Activated T-helper 2 cell treated with anti-CD3 and anti-CD28 coated beads, Interferon-gamma antibody, Interleukin-2, Interleukin-4, amounts not matched to agents 10 μg/mL and 5 μg/mL and 100 μg/mL, durations not matched to agents 14 hours and 24 hours and 36 hours (primary cell): ENCODE results near the gene ZNF274. TPM values are rescaled to one million over a fixed set of nuclear protein-coding genes. Genes with fewer than 3 reads are reported as not detected.
"Not testable (repeated sequence)": the region's sequence is repeated elsewhere in the genome, so short reads cannot be mapped to it uniquely, and the experiment has no call there.

Experiments
- DNase-seq: peaks from one replicate; pipeline ENCODE4 v3.0.0; 2021; ENCODE audit warnings: low spot score
- H3K27ac Mint-ChIP-seq: one replicate; pipeline ENCODE4 v1.8.0; 2021; ENCODE audit warnings: mixed read lengths
- H3K27me3 Mint-ChIP-seq: one replicate; pipeline ENCODE4 v1.8.0; 2021; ENCODE audit warnings: low read depth, mixed read lengths
- H3K36me3 Mint-ChIP-seq: one replicate; pipeline ENCODE4 v1.8.0; 2021; ENCODE audit warnings: low read depth, mixed read lengths
- H3K4me1 Mint-ChIP-seq: one replicate; pipeline ENCODE4 v1.8.0; 2021; ENCODE audit warnings: low read depth, mixed read lengths
- H3K4me3 Mint-ChIP-seq: one replicate; pipeline ENCODE4 v1.8.0; 2021; ENCODE audit warnings: low read depth, mild to moderate bottlenecking, moderate library complexity, mixed read lengths
- H3K9me3 Mint-ChIP-seq: one replicate; pipeline ENCODE4 v1.8.0; 2021; ENCODE audit warnings: mixed read lengths
- intact Hi-C: fragments of 100-400 bp; cut with micrococcal nuclease; formaldehyde crosslinking; loops from one replicate; pipeline ENCODE4 v1.15.1; 2023
- total RNA-seq: library from RNA; stranded (reverse); gene quantifications from 2 replicates; pipeline ENCODE4 v1.2.3, GENCODE V29; 2022

Gene ZNF274
- total RNA-seq, result 18.4 and 19.9 TPM in 2 replicates

GRCh38 chr19:58182989-58183816 is at the start of gene ZNF274:
ZNF274 (plus strand) TSS chr19:58183061; CDS start chr19:58183966, 905 bp downstream.
- Mint-ChIP-seq H3K36me3 (peaks cover 60% of the 10 kb centered on the region), H3K4me3 (peak within 1 kb of the TSS; percentile 89), H3K4me1 (peaks cover 8% of the 10 kb centered on the region), H3K27me3 (no peaks in the 10 kb centered on the region), H3K27ac (peak within 1 kb of the TSS; percentile 94), H3K9me3 (peaks cover 49% of the 10 kb centered on the region)
- DNase-seq, result peak; percentile 88
- intact Hi-C loops, result loop anchor here (1.0 to 5.0 kb wide), 8 partner anchors 45 to 748 kb away; partner anchors contain the start of genes ERVK3-1, RPS5, ZBTB45 and ZNF544

DNA sequence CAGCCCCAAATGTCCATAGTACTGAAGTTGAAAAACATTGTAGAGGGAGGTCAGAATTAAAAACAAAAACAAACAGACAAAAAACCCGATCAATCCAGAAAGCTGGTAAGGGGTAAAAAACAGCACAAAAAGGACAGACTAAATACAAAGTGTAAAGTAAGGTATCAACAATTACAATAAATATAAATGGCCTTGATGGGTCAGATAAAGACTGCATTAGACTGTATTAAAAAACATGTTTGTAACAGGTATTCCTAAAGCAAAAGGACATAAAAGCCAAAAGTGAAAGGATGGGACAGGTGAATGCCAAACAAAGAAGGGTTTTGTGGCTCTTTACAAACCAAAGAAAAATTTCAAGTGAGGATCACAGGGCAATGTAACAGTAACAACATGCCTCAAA is 48.6 kb upstream of the ZNF274 start:
- no peak overlapping the region for H3K4me3 Mint-ChIP-seq
- intact Hi-C loops, result no loop called here
- peaks cover 66% of the 10 kb centered on the region for H3K36me3 Mint-ChIP-seq

GRCh38 chr19:58145849-58146248 is 37.0 kb upstream of the ZNF274 start:
- Mint-ChIP-seq H3K27me3 (no peaks in the 10 kb centered on the region), H3K4me1 (peaks cover 3% of the 10 kb centered on the region), H3K27ac (no peak overlapping the region), H3K36me3 (peaks cover 26% of the 10 kb centered on the region), H3K4me3 (no peak overlapping the region), H3K9me3 (peaks cover 40% of the 10 kb centered on the region)
- intact Hi-C loops, result no loop called here
- no peak for DNase-seq

More for the DNA sequence above, 48.6 kb upstream of the ZNF274 start:
- Mint-ChIP-seq H3K27ac (no peak overlapping the region), H3K4me1 (no peaks in the 10 kb centered on the region), H3K27me3 (no peaks in the 10 kb centered on the region), H3K9me3 (peaks cover 73% of the 10 kb centered on the region)
- no peak for DNase-seq

DNA sequence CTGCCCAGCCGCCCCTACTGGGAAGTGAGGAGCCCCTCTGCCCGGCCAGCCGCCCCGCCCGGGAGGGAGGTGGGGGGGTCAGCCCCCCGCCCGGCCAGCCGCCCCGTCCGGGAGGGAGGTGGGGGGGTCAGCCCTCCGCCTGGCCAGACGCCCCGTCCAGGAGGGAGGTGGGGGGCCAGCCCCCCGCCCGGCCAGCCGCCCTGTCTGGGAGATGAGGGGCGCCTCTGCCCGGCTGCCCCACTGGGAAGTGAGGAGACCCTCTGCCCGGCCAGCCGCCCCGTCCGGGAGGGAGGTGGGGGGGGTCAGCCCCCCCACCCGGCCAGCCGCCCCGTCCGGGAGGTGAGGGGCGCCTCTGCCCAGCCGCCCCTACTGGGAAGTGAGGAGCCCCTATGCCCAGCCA is 35.4 kb upstream of the ZNF274 start:
- peaks cover 45% of the 10 kb centered on the region for H3K9me3 Mint-ChIP-seq
- DNase-seq, intact Hi-C loops, H3K27me3 Mint-ChIP-seq, H3K27ac Mint-ChIP-seq, H3K4me3 Mint-ChIP-seq, H3K4me1 Mint-ChIP-seq: not testable (repeated sequence)
- peaks cover 27% of the 10 kb centered on the region for H3K36me3 Mint-ChIP-seq

DNA sequence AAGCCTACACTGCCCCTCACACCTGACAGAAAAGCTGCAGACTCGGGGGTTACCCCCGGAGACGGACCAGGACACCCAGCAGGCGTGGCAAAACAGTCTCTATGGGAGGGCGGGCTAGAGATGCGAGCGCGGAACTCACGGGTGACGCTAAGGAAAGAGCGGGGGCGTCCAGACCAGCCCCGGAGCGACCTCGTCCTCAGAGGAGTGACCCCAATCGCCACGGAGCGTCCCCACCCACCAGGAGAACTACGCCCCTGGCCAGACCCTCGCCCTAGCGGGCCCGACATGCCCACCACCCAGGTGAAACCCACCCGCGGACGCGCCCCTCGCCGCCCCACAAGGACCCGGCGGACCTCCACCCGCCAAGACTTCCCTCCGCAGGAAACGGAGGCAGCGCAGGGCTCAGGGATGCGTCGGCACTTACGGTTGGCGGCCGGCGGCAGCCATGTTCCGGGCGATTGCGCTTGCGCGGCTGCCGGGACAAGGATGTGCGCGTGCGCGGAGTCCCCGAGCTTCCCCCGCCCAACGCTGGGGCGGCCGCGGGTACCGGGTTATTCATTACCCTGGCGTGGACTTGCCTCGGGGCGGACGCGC is 32.4 kb upstream of the ZNF274 start, which contains the start of gene ZNF329:
Gene ZNF329 (minus strand): TSS at position 462 of the 594 bp plus-strand sequence. CDS start 21,286 bp downstream, outside the sequence.
- DNase-seq, result peak; percentile 82
- Mint-ChIP-seq H3K4me1 (peaks cover 5% of the 10 kb centered on the region), H3K4me3 (peak within 1 kb of the TSS; percentile 81), H3K27ac (peak within 1 kb of the TSS; percentile 75), H3K9me3 (peaks cover 45% of the 10 kb centered on the region), H3K27me3 (no peaks in the 10 kb centered on the region), H3K36me3 (peaks cover 23% of the 10 kb centered on the region)
- intact Hi-C loops, result loop anchor here (10.0 kb wide), 3 partner anchors 406 to 1756 kb away; partner anchors contain the start of genes ZNF582 and ZNF776

GRCh38 chr19:58153386-58153785 is 29.5 kb upstream of the ZNF274 start:
- Mint-ChIP-seq H3K9me3 (peaks cover 47% of the 10 kb centered on the region), H3K27ac (no peak overlapping the region), H3K36me3 (peaks cover 20% of the 10 kb centered on the region), H3K4me1 (peaks cover 5% of the 10 kb centered on the region), H3K27me3 (no peaks in the 10 kb centered on the region), H3K4me3 (peak overlapping the region; percentile 72)
- intact Hi-C loops, result loop anchor here (10.0 kb wide), 3 partner anchors 409 to 1759 kb away; partner anchors contain the start of genes ZNF582 and ZNF776
- no peak for DNase-seq

DNA sequence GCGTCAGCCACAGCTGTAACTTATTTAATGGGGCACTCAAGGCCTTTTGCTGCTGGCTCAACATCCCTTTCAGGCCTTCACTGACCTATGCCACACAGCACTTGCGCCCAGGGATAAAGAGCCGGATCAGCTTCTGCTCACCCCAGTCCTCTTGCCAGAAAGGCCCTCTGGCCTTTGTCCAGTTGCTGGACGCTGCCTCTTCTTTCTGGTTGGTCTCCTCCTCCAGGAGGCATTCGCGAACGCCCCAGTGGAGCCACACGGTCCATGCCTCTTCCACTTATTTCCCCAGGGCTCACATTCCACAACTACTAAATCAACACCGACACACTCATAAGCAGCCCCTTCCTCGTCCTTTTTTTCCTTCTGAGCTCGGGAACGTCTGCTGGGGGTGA is 28.6 kb upstream of the ZNF274 start:
- Mint-ChIP-seq H3K27ac (no peak overlapping the region), H3K9me3 (peaks cover 48% of the 10 kb centered on the region), H3K4me3 (peak overlapping the region; percentile 72), H3K36me3 (peaks cover 19% of the 10 kb centered on the region), H3K27me3 (no peaks in the 10 kb centered on the region), H3K4me1 (peaks cover 5% of the 10 kb centered on the region)
- intact Hi-C loops, result loop anchor here (2.0 to 10.0 kb wide), 4 partner anchors 151 to 1759 kb away; partner anchors contain the start of genes ZNF582, ZNF606 and ZNF776
- DNase-seq, result no peak

DNA sequence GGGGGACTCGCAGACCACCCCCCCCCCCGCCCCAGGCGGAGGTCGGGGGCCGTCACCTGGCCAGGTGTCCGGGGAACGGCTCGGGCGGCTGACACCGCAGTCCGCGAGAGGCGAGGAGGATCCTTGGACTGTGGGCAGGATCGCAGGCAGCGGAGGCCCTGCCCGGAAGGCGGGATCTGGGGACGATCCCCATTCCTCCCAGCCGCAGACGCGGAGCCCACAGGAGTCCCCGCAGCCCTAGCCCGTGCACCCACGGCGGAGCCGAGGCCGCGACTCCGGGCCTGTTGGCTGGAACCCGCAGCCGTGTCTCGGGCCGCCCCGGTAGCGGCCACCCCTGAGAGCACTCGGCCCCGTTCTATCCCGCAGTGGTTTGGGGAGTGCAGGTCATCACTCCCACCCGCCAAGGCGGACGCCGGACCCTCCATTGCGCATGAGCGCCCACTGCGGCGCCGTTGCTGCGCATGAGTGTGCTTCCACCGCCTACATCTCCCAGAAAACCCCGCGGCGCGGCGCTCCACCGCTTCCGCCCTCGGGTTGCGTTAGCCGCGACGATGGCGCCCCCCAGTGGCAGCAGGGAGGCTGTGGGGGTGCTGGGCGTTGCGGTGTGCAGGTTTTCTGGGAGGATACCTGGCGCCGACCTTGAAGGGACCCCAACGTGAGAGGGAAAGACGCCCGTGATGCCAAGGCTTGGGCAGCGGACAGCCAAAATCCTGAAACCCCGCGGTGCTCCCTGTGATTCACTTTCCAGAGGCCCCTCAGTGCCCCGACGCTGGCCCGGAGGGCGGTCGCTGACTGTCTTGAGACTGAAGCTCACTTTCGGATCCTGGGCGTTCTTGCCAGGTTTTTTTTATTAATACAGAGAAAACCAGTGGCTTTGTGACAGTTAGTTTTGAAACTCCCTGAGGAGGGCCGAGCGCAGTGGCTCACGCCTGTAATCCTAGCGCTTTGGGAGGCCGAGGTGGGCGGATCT is 27.9 kb upstream of the ZNF274 start:
- intact Hi-C loops, result loop anchor here (2.0 to 10.0 kb wide), 4 partner anchors 152 to 1760 kb away; partner anchors contain the start of genes ZNF582, ZNF606 and ZNF776
- peak; percentile 91 for DNase-seq
- no peak overlapping the region for H3K27ac Mint-ChIP-seq
- peak overlapping the region; percentile 72 for H3K4me3 Mint-ChIP-seq
- peaks cover 17% of the 10 kb centered on the region for H3K36me3 Mint-ChIP-seq
- no peaks in the 10 kb centered on the region for H3K27me3 Mint-ChIP-seq
- peaks cover 2% of the 10 kb centered on the region for H3K4me1 Mint-ChIP-seq
- H3K9me3 Mint-ChIP-seq, result peaks cover 42% of the 10 kb centered on the region

GRCh38 chr19:58157045-58157728 is 25.7 kb upstream of the ZNF274 start:
- Mint-ChIP-seq H3K4me1 (peaks cover 2% of the 10 kb centered on the region), H3K27me3 (no peaks in the 10 kb centered on the region), H3K36me3 (peaks cover 11% of the 10 kb centered on the region), H3K27ac (no peak overlapping the region), H3K9me3 (peaks cover 38% of the 10 kb centered on the region), H3K4me3 (no peak overlapping the region)
- intact Hi-C loops, result loop anchor here (10.0 kb wide), 3 partner anchors 412 to 1762 kb away; partner anchors contain the start of genes ZNF582 and ZNF776
- no peak for DNase-seq

DNA sequence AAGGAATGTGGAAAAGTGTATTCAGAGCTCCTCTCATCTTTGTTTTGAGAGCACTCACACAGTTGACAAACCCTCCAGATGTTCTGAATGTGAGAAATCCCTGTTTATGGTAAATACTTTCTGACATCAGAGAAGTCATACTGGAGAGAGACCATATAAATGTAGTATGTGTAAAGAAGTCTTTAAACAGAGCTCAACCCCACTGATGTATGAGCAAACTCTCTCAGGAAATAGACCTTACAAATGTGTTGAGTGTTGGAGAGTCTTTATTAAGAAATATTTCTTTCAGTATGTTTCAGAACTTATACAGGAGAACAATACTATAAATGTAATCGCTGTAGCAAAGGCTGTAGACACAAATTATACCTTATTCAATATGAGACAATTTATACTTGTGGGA is 16.6 kb upstream of the ZNF274 start:
- Mint-ChIP-seq H3K4me3 (no peak overlapping the region), H3K36me3 (peaks cover 6% of the 10 kb centered on the region), H3K9me3 (peaks cover 56% of the 10 kb centered on the region), H3K4me1 (no peaks in the 10 kb centered on the region), H3K27me3 (no peaks in the 10 kb centered on the region), H3K27ac (no peak overlapping the region)
- no peak for DNase-seq
- intact Hi-C loops, result no loop called here

GRCh38 chr19:58166708-58167280 is 16.1 kb upstream of the ZNF274 start:
- H3K27me3 Mint-ChIP-seq, result no peaks in the 10 kb centered on the region
- intact Hi-C loops, result no loop called here
- H3K27ac Mint-ChIP-seq, result no peak overlapping the region
- H3K9me3 Mint-ChIP-seq, result peaks cover 53% of the 10 kb centered on the region
- no peak overlapping the region for H3K4me3 Mint-ChIP-seq
- no peak for DNase-seq
- peaks cover 6% of the 10 kb centered on the region for H3K36me3 Mint-ChIP-seq
- no peaks in the 10 kb centered on the region for H3K4me1 Mint-ChIP-seq
